K562 (cell line): ENCODE results near the gene HOXD4. TPM values are rescaled to one million over a fixed set of nuclear protein-coding genes. Genes with fewer than 3 reads are reported as not detected.

Source experiments
- ATAC-seq: fragments of 200-7000 bp; cut with Tn5 transposase; 3 replicates; pipeline ENCODE4 v1.9.1; 2020; ENCODE audit warnings: moderate library complexity
- BruUV-seq: library from RNA; stranded (reverse); fragments of 400-500 nt; replicated peaks from 2 replicates; lab custom pipeline; 2021; lab: Mats Ljungman, UMichigan
- CTCF ChIA-PET: fragments of 300-600 bp; formaldehyde crosslinking; extraction: SDS; loops from one replicate; lab custom pipeline; 2021; ENCODE audit warnings: low intra/inter-chr PET ratio; lab: Yijun Ruan, JAX
- POLR2A ChIA-PET: fragments of 300-600, 350-650 bp; sonication (Branson Sonifier 250); formaldehyde crosslinking; extraction: SDS; loops from one replicate; lab custom pipeline; 2021; ENCODE audit warnings: antibody characterized with exemption, inconsistent platforms; lab: Yijun Ruan, JAX
- DNase-seq, 4 experiments: peaks; one replicate each; pipeline versions ENCODE4 v3.0.0 to v3.0.0-alpha.2; 2011 to 2018; ENCODE audit warnings: low spot score in 3 of 4, mixed read lengths in 3 of 4; ENCODE audit errors: extremely low read depth in 1 of 4
- FAIRE-seq: peaks from 2 replicates; lab custom pipeline; 2011; peaks lifted over from hg19 to GRCh38; lab: Jason Lieb, UNC
- H2AFZ ChIP-seq: 2 replicates; pipeline ENCODE4 v1.6.0; 2011; ENCODE audit warnings: low read depth, low read length, control low read depth, inconsistent platforms
- H3K27ac ChIP-seq: fragments of 200-600 bp; 3 replicates; pipeline ENCODE4 v1.8.0; 2011; ENCODE audit warnings: low read depth, mild to moderate bottlenecking, control low read depth, inconsistent platforms, low read length, moderate library complexity, mixed read lengths; ENCODE audit errors: extremely low read depth
- H3K27me3 ChIP-seq, 2 experiments: fragments of 300-600 bp in 1 of 2; 2 replicates in 1 of 2; 3 replicates in 1 of 2; pipeline versions ENCODE4 v1.6.0 to v1.8.0; 2011; ENCODE audit warnings: inconsistent platforms in 2 of 2, low read length in 2 of 2, mild to moderate bottlenecking in 1 of 2, mixed read lengths in 1 of 2, moderate library complexity in 1 of 2; ENCODE audit not compliant: control insufficient read depth in 2 of 2, insufficient read depth in 2 of 2
- H3K36me3 ChIP-seq: fragments of 300-600 bp; 3 replicates; pipeline ENCODE4 v1.8.0; 2011; ENCODE audit warnings: mild to moderate bottlenecking, low read length, inconsistent platforms; ENCODE audit not compliant: control insufficient read depth, insufficient read depth
- H3K4me1 ChIP-seq, 2 experiments: fragments of 200-600 bp in 1 of 2; replicated peaks in 1 of 2; 2 replicates in 1 of 2; 3 replicates in 1 of 2; pipeline versions ENCODE4 v1.5.1 to v1.8.0; 2011; ENCODE audit warnings: inconsistent platforms in 2 of 2, low read length in 2 of 2, mild to moderate bottlenecking in 1 of 2, mixed read lengths in 1 of 2, moderate library complexity in 1 of 2; ENCODE audit not compliant: control insufficient read depth in 2 of 2, insufficient read depth in 2 of 2
- H3K4me2 ChIP-seq: 2 replicates; pipeline ENCODE4 v1.6.1; 2011; ENCODE audit warnings: low read length, control low read depth, inconsistent platforms, mixed read lengths; ENCODE audit not compliant: insufficient read depth
- H3K4me3 ChIP-seq: fragments of 200-600 bp; sonication (generic), shearing (Covaris generic); 2 replicates; pipeline ENCODE4 v1.5.1; 2016; ENCODE audit warnings: control low read depth, inconsistent platforms
- H3K79me2 ChIP-seq: fragments of 200-600 bp; 3 replicates; pipeline ENCODE4 v1.8.0; 2011; ENCODE audit warnings: low read length, inconsistent platforms; ENCODE audit not compliant: control insufficient read depth, insufficient read depth
- H3K9ac ChIP-seq, 2 experiments: 2 replicates each; pipeline versions ENCODE4 v1.6.0 to v1.6.1; 2011; ENCODE audit warnings: low read depth in 2 of 2, low read length in 2 of 2, control low read depth in 1 of 2, inconsistent platforms in 1 of 2, mild to moderate bottlenecking in 1 of 2, mixed read lengths in 1 of 2; ENCODE audit not compliant: insufficient read depth in 1 of 2
- H3K9me1 ChIP-seq: one replicate; pipeline ENCODE4 v1.6.0; 2011; ENCODE audit warnings: inconsistent platforms, mild to moderate bottlenecking, low read length, moderate library complexity; ENCODE audit not compliant: control insufficient read depth, insufficient read depth
- H3K9me3 ChIP-seq: replicated peaks from 2 replicates; pipeline ENCODE4 v1.5.1; 2011; ENCODE audit warnings: low read depth, low read length, inconsistent platforms; ENCODE audit not compliant: control insufficient read depth, insufficient read depth
- H4K20me1 ChIP-seq: replicated peaks from 2 replicates; pipeline ENCODE4 v1.6.1; 2011; ENCODE audit warnings: low read length, inconsistent platforms, mixed read lengths; ENCODE audit not compliant: control insufficient read depth, insufficient read depth
- BCLAF1 ChIP-seq, 2 experiments: fragments of 450-650 bp in 1 of 2; IDR thresholded peaks; 2 replicates each; pipeline ENCODE4 v1.6.1; 2011 to 2017; ENCODE audit warnings: low read depth in 2 of 2, antibody characterized with exemption in 1 of 2, borderline replicate concordance in 1 of 2, low read length in 1 of 2, mild to moderate bottlenecking in 1 of 2, mixed read lengths in 1 of 2; ENCODE audit not compliant: control insufficient read depth in 1 of 2
- HNRNPLL ChIP-seq: fragments of 200-400 bp; formaldehyde crosslinking; IDR thresholded peaks from 2 replicates; pipeline ENCODE4 v1.6.1; 2017; ENCODE audit warnings: low read length, low read depth, mild to moderate bottlenecking; ENCODE audit not compliant: poor library complexity, severe bottlenecking
- KAT2B ChIP-seq: IDR thresholded peaks from one replicate; pipeline ENCODE4 v1.6.1; 2012; ENCODE audit warnings: low read depth, mild to moderate bottlenecking, control low read depth, inconsistent platforms, low read length, moderate library complexity
- RBM17 ChIP-seq: fragments of 200-400 bp; formaldehyde crosslinking; IDR thresholded peaks from 2 replicates; pipeline ENCODE4 v1.6.1; 2017; ENCODE audit warnings: low read depth, mild to moderate bottlenecking, low read length, borderline replicate concordance
- ZNF79 ChIP-seq: fragments of 250-450 bp; sonication (Bioruptor Pico); IDR thresholded peaks from 2 replicates; pipeline ENCODE4 v1.4.0; 2020; ENCODE audit warnings: low read depth, mild to moderate bottlenecking, moderate library complexity
- WGBS: fragments of 100-300 bp; shearing (Covaris generic); methylation state at CpG from one replicate; pipeline ENCODE4 v1.1.6; 2016; ENCODE audit warnings: low coverage, mixed read lengths; ENCODE audit not compliant: insufficient coverage; ENCODE audit errors: missing lambda C conversion rate; 5-methylcytosine and 5-hydroxymethylcytosine counted together
- in situ Hi-C: fragments of 300-500 bp; cut with MboI; formaldehyde crosslinking; loops from 4 replicates; pipeline ENCODE4 v1.15.0; 2018; ENCODE audit warnings: inconsistent platforms, mixed read lengths
- intact Hi-C: fragments of 100-400 bp; cut with micrococcal nuclease; formaldehyde crosslinking; loops from 2 replicates; pipeline ENCODE4 v1.14.2; 2022
- polyA plus RNA-seq, 8 experiments: library from polyadenylated mRNA; depleted of rRNA in 4 of 8; stranded (reverse) in 5 of 8; unstranded in 3 of 8; fragments of >200 nt; fragmentation: Nextera tagmentation in 2 of 8; fragmentation: Illumina TruSeq in 1 of 8; extraction: Ambion mirVana in 2 of 8; extraction: Trizol in 1 of 8; gene quantifications; 2 replicates each; pipeline versions ENCODE4 v1.2.1 to v1.2.3, GENCODE V29; 2011 to 2014; ENCODE audit warnings: inconsistent platforms in 1 of 8, missing spikeins in 1 of 8
- total RNA-seq, 7 experiments: library from RNA; depleted of rRNA in 6 of 7; stranded (reverse); fragments of >200 nt in 6 of 7; fragmentation: Illumina TruSeq in 2 of 7; extraction: Trizol in 2 of 7; gene quantifications; 2 replicates each; pipeline versions ENCODE4 v1.2.1 to v1.2.3, GENCODE V29; 2011 to 2021; ENCODE audit warnings: low replicate concordance in 1 of 7

Gene HOXD4
- total and polyA plus RNA-seq, 9 of the 15 experiments (the other 6 are each of a cell fraction or from before 2014, with no cell fraction given) = not detected

GRCh38 chr2:176186024-176186423, 34.7 kb downstream of the HOXD4 start (continued):
- TF ChIP-seq BCLAF1 (IDR thresholded peaks at IDR 0.05; ENCODE audit: borderline replicate concordance in 1 of 2, control insufficient read depth in 1 of 2, low read depth in 2 of 2, low read length in 1 of 2) (no peak), ZNF79 (no peak), HNRNPLL (no peak), KAT2B (no peak)
- TF ChIP-seq, all 486 proteins: peak for 0

GRCh38 chr2:176187200-176187898, 36.0 kb downstream of the HOXD4 start:
- CTCF ChIA-PET = no interaction called here
- H3K36me3 ChIP-seq = no peaks in the 10 kb centered on the region
- intact Hi-C loops = no loop called here
- H3K4me1 ChIP-seq = peaks cover 0 to 13% of the 10 kb centered on the region in 2 experiments; a peak in 2 of 5 replicates
- DNase-seq (no peak), FAIRE-seq (no peak), ATAC-seq (no peak)
- in situ Hi-C loops = no loop called here
- H3K79me2 ChIP-seq = no peaks in the 10 kb centered on the region
- no peak overlapping the region for H2AFZ ChIP-seq
- no peak overlapping the region for H3K4me2 ChIP-seq
- no peak overlapping the region for H3K9ac ChIP-seq
- H3K9me1 ChIP-seq = no peaks in the 10 kb centered on the region
- TF ChIP-seq RBM17 = no peak
- POLR2A ChIA-PET = interaction anchor here (1.8 kb wide), 1 partner anchor 7 kb away, joined by 4 read pairs; no protein-coding TSS in a partner anchor
- no peaks in the 10 kb centered on the region for H4K20me1 ChIP-seq
- no peak overlapping the region for H3K27ac ChIP-seq
- whole genome bisulfite sequencing = 22% methylated on average over 13 of the region's 13 CpGs
- peaks cover 41 to 54% of the 10 kb centered on the region in 2 experiments for H3K27me3 ChIP-seq
- no peak overlapping the region for H3K4me3 ChIP-seq
- H3K9me3 ChIP-seq = no peaks in the 10 kb centered on the region
- no TSS peak for BruUV-seq
